SK-N-SH (cell line): ENCODE results near the gene GRAMD2B.

Experiments used
- CTCF ChIP-seq: fragments of 200-600 bp; sonication (generic); IDR thresholded peaks from 2 replicates; pipeline ENCODE4 v1.6.1; 2017; ENCODE audit warnings: antibody characterized with exemption, mild to moderate bottlenecking, moderate library complexity
- ELF1 ChIP-seq: IDR thresholded peaks from 2 replicates; pipeline ENCODE4 v1.4.0; 2012
- EP300 ChIP-seq, 2 experiments: IDR thresholded peaks; 2 replicates each; pipeline versions ENCODE4 v1.4.0 to v1.6.1; 2012; ENCODE audit warnings: borderline replicate concordance in 1 of 2, low read depth in 1 of 2, low read length in 1 of 2
- GABPA ChIP-seq: IDR thresholded peaks from 2 replicates; pipeline ENCODE4 v1.4.0; 2012; ENCODE audit warnings: low read depth, mild to moderate bottlenecking
- JUND ChIP-seq: IDR thresholded peaks from 2 replicates; pipeline ENCODE4 v1.4.0; 2012
- MAX ChIP-seq: IDR thresholded peaks from 2 replicates; pipeline ENCODE4 v1.4.0; 2012; ENCODE audit warnings: low read depth
- MXI1 ChIP-seq: IDR thresholded peaks from 2 replicates; pipeline ENCODE4 v1.6.1; 2012; ENCODE audit warnings: mild to moderate bottlenecking, low read depth, low read length, improper control_type of control experiment
- POLR2AphosphoS5 ChIP-seq: IDR thresholded peaks from 2 replicates; pipeline ENCODE4 v1.6.1; 2012; ENCODE audit warnings: low read depth, low read length
- SIN3A ChIP-seq: IDR thresholded peaks from 2 replicates; pipeline ENCODE4 v1.6.1; 2012; ENCODE audit warnings: low read depth, mild to moderate bottlenecking, low read length, moderate library complexity, borderline replicate concordance
- USF1 ChIP-seq: IDR thresholded peaks from 2 replicates; pipeline ENCODE4 v1.4.0; 2012; ENCODE audit warnings: low read depth, borderline replicate concordance
- USF2 ChIP-seq: fragments of 150-350 bp; IDR thresholded peaks from 2 replicates; pipeline ENCODE4 v1.6.1; 2017; ENCODE audit warnings: antibody characterized with exemption, low read length, low read depth, borderline replicate concordance
- YY1 ChIP-seq: IDR thresholded peaks from 2 replicates; pipeline ENCODE4 v1.4.0; 2012; ENCODE audit warnings: low read depth, mild to moderate bottlenecking

GRCh38 chr5:126499278-126499677 is 76.1 kb downstream of the GRAMD2B start:
- no peak for TF ChIP-seq CTCF
- TF ChIP-seq MAX, result no peak
- no peak for TF ChIP-seq SIN3A
- TF ChIP-seq GABPA, result no peak
- TF ChIP-seq YY1, result no peak
- TF ChIP-seq JUND, result no peak
- TF ChIP-seq ELF1, result no peak
- TF ChIP-seq EP300 (IDR thresholded peaks at IDR 0.05; ENCODE audit: borderline replicate concordance in 1 of 2, low read depth in 1 of 2, low read length in 1 of 2), result no peak
- no peak for TF ChIP-seq MXI1
- TF ChIP-seq USF1, result no peak
- TF ChIP-seq POLR2AphosphoS5, result no peak
- no peak for TF ChIP-seq USF2
